ELF-1 (cell line): ENCODE data around the gene STEAP4.

Experiments used
- DNase-seq: peaks from one replicate; pipeline ENCODE4 v3.0.0-alpha.2; 2016; ENCODE audit warnings: low read depth, low spot score

The STEAP4 gene

DNA sequence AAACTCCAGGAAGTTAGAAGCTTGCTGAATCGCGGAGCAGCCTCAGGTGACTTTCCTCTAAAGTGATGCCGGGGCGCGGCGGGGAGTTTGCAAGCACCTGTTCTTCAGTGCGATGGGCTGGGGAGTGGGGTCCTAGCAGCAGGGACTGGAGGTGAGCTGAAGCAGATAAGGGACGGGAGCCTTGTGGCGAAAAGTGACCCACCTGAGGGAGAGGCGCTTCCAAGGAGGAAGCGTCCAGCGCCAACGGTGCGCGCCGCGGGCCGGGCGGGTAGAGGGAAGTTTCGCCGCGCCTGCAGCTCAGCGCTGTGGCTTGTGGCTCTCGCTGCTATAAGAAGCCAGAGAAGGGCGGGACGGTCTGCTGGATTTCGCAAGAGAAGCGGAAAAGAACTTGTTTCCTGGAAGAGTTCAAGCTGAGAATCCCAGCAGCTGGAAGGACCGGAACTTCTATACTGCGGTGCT lies at the start of gene STEAP4:
Gene STEAP4 (minus strand): TSS at position 305 of the 459 bp plus-strand sequence. CDS start 22,625 bp downstream, outside the sequence.
- DNase-seq: peak; percentile 71

DNA sequence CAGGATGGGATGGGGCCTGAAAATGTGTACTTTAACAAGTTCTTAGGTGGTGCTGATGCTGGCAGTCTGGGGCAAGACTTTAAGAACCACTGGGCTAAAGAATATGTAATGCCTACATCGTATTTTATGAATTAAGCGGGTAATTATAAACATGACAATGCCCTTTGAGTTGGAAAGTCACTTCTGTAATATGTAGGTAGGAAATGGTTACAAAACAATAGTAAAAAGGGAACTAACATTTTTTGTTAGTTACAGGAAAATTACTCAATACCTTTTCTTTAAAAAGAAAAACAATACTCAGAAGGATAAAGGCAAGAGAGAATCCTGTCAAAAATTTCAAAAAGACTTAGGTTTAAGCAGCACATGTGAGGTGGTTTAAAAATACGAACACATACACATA lies 48.3 kb upstream of the STEAP4 start:
- no peak for DNase-seq

DNA sequence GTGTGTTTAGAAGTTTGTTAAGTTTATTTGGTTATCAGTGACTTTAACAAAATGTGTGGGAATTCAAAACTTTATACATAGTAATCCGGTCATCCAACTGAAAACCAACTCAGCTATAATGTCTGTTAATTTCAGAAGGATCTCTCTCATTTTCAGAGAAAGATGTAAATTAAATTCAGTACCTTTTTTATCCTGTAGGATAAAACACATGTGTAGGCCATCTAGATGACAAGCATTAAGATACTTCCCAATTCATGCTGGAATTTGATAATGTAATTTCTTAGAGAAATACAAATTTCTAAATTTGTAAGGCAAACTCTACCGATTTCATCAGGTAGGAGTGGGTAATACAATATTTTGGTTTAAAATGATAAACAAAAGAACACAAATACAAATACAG lies 43.4 kb upstream of the STEAP4 start:
- DNase-seq: no peak

DNA sequence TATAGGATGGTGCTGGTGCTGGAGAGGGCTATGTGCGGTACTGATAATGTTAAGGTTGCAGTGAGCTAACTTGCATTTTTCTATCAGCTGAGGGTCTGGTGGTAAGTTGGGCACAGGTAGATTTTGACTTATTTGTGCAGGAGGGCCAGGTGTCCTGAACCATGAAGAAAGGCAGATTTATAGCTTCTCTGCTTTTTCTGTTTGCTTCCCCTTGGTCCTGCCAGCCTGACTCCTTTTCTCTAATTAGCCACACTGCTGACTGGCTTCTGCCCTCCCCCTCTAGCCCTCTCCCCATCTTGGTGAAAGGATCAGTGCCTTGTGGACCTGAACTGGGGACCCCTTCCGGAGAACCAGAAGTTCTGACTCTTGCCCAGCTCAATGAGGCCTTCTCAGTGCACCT lies 40.8 kb upstream of the STEAP4 start:
- no peak for DNase-seq

DNA sequence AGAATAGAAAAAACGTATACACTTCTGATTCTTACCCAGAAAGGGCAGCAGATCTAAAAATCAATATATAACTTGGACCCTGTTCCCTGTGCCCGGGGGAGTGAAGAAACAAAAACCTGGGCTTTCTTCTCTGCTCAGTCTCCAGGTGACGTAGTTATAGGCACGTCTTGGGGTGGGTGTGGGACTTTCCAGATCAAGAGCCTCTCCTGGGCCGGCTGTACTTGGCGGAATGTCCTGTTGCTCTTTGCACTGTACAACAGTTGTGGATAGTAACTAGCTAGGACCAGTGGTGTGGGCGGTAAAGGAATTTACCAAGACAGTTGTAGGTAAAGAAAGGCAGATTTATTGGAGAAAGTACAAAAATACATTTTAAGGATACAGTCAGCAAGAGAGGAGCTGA lies 40.4 kb upstream of the STEAP4 start:
- DNase-seq: no peak

DNA sequence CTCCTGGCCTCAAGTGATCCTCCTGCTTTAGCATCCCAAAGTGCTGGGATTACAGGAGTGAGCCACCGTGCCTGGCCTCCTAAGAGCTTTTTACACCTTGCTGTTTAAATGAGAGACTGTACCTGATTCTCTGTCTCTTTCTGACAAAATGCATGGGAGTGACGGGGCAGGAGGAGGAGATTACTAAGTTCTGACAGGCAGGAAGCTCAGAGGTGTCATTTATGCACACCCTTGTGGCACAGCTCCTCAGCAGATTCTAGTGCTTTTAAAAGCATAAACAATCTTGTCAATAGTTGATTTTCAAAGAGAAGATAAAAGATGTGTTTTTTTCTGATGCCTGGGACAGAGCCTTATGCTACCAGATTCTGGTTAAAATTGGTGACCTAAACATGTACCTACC lies 39.7 kb upstream of the STEAP4 start:
- no peak for DNase-seq

DNA sequence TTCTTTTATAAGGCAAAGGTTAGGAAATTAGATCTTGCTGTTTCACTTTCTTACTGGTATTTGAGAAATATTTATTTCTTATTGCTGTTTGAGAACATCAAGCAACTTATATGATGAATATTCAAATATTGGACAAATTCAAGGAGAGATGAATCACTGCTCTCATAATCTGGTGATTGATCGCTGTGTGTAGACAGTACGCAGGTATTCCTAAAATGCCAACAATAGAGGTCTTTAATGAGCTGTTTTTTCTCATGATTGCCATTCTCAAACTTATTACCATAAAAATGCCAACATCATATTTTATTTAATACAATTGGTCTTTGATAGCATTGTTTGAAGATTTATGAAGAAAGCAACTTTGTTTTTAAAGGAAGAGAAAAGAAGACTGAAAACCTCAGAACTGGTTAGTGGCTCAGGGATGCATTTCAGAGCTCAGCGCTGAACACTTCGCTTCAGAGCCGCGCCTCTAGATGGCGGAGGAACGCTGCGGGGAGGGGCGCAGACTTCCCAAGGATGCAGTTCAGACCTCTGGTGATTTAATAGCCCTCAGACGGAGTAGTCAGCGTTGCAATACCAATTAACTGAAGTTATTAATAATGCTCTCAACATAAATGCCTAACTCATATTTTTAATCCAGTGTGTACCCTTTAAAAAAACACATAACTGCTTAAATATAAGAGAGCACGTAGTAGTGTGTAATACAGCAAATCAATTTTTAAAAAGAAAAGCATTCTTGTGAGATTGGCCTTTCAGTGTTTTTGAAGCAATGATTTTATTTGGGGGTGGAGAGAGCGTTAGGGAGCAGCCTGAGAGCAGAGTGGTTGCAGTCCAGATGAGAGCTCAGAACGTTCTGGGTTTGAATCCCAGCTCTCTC lies 38.5 kb upstream of the STEAP4 start:
- DNase-seq: peak; percentile 45

DNA sequence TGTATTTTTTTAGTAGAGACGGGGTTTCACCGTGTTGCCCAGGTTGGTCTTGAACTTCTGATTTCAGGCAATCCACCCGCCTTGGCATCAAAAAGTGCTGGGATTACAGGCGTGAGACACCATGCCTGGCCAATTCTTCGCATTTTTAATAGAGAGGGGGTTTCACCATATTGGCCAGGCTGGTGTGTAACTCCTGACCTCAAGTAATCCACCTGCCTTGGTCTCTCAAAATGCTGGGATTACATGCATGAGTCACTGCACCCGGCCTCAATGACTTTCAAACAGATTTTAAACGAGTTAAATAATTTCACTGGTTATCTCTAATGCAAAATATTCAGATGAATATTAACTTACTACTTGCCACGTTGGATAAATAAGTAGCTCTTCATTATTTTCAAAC lies 37.6 kb upstream of the STEAP4 start:
- DNase-seq: no peak

DNA sequence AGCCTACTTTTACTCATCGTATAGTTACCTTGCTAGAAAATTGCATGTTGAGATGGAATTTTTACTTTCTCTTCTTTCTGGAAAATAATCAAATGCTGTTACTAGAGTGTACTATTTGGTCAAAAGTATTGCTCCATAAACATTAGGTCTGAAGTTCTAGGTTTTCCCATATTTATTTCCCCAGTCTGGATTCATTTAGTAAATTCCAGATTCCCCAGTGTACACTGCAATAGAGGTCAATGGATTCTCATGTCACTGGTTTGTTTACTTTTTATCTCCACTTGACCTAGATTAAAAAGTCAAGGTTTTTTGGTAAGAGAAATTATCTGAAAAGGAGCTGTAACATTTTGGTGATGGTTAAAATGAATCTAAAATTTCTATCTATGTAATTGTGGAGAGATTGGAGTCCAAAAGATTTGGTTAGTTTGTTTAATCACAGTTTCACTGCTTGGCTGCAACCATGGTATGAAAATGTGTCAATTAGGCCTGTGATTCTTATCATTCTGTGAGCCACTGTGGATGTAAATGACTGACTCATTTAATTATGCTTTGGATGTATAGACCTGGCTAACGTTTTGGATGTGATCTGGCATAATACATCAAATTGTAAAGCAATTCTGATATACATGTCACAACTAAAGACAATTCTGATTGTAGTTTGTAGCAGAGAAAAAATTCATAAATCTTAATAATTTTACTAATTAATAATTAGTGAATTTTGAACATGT lies 32.7 kb upstream of the STEAP4 start:
- no peak for DNase-seq

DNA sequence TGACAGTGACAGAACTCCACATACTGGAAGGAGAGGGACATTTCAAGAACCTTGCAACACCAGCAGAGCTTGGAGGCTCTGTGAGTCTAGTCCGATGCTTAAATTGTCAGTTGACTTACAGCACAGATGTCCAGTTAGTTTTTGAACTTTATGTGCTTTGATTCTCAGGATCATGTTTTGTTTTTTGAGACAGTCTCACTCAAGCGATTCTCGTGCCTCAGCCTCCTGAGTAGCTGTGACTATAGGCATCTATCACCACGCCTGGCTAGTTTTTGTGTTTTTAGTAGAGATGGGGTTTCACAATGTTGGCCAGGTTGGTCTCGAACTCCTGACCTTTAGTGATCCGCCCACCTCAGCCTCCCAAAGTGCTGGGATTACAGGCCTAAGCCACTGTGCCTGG lies 31.8 kb upstream of the STEAP4 start:
- no peak for DNase-seq

DNA sequence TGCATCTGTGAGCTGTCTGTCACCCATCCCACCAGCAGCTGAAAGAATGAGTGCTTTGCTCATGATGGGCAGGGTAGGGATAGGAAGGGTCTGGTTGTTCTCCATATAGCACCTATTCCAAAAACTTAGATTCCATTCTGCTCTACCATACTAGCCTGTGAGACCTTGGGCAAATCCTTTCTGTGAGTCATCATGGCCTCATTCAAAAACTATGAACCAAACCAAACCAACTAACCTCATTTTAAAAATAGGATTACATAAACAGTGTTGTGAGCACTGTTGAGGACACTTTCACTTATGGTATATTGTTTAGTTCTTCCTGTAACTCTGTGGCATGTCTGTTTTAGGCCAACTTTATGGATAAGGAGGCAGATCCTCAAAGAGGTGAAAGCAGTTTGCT lies 30.9 kb upstream of the STEAP4 start:
- DNase-seq: no peak

DNA sequence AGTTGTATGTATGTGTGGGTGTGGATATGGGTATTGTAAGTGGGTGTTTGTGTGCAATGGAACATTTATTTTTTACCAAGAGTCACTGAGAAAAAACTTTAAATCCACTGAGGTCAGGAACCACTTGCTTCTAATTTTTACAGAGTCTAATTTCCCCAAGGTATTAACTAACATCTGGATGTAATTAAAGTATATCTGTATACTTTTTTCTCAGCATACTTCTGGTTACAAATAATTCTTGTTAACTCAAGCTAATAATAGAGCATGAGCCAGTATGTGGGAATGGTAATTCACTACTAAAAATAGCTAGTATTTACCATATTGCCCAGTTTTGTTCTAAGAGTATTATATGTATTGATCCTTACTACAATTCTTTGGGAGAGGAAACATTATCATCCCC lies 24.6 kb upstream of the STEAP4 start:
- DNase-seq: no peak

DNA sequence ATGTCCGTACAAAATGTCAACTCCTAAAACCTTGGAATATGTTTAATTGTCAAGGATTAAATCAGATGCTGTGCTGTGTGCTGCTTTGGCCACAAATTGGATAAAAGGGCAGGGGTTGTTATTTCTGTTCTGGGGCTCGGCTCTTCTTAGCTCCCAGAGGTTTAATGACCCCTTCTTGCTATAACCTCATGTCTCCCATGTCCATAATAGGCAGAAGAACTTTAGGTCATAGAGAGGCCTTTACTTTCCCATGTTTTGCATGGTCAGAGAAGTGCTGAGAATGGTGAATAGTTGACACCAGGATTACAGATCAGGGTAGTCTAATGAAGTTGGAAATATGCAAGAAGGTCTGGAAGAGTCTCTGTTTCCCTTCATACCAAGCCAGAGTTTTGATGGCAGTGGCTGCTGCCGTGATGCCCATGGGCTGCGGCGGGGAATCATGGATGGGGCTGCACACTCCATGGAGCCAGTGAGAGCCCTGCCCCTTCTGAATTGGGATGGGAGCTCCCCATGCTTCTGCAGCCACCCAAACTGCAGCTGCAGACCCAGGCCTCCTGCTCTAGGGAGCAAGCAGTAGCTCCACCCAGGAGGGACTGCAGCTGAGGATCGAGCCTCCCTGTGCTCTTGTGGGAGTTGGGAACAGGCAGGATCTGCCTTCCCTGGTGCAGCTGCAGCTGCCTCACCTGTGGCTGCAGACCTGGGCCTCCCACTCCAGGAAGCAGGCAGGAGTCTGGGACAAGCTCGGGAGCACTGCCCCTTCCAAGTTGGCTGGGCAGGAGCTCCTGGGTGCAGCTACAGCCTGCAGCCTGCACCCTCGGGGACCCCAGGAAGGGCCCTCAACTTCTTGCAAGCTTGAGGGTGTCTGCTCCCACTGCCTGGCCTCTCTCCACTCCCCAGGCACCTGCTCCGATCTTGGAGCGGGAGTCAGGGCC lies 23.1 kb upstream of the STEAP4 start:
- DNase-seq: no peak

DNA sequence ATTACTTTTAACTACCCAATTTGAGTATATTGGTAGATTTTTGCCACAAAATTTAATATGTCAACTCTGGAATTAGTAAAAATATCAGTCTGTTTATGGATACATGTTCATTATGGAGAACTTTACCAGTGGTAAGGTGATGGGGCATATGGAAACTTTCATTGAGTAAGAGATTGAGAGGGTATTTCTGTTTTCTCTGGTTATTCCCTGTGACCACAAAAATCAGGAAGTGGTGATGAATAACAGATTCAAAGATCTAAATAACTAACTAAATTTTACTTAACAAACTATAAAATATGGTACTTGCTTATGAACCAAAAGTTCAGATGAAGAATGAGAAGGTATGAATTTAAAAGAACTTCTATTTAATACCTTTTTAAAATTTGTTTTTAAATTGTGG lies 22.1 kb upstream of the STEAP4 start:
- DNase-seq: no peak

DNA sequence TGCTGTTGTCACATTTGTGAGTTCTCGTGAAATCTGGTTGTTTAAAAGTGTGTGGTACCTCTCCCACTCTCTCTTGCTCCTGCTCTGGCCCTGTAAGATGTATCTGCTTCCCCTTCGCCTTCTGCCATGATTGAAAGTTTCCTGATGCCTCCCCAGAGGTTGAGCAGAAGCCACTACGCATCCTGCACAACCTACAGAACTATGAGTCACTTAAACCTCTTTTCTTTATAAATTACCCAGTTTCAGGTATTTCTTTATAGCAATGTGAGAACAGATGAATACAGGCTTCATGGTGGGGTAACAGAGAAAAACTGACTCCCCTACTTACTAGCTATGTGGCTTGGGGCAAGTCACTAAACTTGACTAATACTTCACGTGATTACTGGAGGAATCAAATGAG lies 18.0 kb upstream of the STEAP4 start:
- DNase-seq: no peak

DNA sequence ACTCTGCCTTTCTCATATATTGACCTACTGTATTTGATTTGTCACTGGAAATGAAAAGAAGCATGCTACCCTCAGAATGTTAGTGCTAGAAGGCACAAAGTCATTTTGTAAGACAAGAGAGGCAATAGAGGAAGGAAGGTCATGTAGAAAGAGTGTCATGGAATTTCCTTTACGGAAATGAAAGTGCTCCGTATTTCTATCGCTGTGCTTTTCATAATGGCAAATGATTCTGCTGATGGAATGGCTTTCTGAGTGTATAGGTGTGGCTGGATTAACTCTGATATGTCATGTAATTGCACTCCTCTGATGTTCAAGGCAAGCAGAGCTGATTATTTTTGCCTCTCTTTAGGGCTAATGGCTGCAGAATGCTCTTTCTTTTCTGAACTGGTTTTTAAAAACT lies 15.5 kb upstream of the STEAP4 start:
- DNase-seq: no peak

DNA sequence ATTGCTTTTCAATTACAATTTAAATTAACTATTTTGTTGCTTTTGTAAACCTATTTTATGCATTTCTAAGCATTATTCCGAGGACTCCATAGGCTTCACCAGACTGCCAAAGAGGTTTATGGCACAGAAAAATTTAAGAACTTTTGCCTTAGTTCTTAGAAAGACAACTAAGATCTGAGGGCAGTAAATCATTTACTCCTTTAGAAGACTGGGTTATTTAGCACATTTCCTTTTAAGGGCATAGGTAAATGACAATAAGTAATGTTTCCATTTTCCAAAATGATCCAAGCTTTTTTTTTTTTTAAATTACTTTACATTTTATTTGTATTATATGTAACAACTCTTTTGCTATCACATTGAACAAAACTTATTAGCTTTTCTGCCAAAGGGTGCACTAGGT lies 15.0 kb upstream of the STEAP4 start:
- no peak for DNase-seq

DNA sequence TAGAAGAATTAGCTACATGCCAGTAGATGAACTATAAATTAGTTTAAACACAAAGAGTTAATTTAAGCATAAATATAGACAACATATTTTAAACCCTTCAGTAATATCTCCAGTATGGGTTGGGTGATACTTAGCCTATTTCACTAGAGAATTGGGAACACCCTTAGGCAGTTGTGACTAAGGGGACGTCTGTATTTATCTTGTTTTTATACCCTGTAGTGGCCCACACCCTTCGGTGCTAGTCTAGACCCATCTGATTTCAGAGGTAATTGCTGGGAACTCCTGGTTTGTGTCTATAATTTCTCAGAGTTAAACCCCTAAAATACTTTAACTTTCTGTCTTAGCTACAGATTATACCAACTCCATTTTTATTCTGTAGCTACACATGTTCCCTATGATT lies 11.5 kb upstream of the STEAP4 start:
- no peak for DNase-seq

DNA sequence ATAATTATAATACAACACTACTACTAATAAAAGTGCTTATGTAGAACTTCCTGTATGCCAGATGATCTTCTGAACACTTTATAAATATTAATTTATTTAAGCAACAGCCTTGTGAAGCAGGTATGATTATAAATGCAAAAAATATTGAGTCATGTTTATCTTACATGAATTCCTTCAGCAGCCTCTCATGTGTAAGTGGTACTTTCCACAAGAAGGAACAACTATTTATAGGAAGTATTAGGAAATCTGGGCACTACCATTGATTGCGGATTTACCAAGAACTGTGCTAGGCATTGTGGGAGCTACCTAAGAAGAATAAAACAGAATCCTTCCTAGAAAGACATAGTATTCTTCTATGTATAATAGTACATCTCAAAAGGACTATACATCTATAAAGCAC lies 10.7 kb upstream of the STEAP4 start:
- DNase-seq: no peak

DNA sequence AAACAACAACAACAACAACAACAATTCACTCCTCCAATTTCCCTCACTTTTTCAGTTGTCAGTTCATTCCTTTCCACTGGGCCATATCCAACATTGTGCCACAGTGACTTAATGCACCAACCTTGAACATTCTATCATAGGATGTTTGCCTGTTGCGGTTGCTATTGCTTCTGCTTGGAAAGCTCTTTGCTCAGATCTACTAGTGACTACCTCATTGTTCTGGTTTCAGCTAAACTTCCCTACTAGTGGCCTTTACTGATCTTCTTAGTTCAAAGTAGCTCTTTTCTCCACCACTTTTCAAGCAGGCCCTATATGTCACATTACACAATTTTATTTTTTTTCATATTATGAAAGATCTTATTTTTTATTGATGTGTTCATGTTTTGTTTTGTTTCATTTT lies 9.8 kb upstream of the STEAP4 start:
- DNase-seq: no peak

DNA sequence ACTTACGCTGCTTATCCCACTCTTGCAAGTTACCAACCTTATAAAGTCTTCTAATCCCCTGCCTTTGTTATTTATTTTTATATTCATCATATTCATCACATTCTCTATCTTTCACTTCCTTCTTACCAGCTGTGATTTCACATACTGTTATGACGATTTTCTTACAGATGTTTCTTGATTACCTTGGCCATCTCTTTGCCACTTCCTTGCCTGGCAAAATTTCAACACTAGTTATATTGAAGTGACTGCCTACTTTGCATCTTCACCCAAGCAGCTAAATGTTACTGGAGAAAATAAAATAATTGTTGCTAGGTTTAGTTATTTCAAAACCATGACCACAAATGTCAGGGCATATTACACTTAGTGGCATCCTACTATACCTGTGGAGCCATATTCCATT lies 8.8 kb upstream of the STEAP4 start:
- no peak for DNase-seq

DNA sequence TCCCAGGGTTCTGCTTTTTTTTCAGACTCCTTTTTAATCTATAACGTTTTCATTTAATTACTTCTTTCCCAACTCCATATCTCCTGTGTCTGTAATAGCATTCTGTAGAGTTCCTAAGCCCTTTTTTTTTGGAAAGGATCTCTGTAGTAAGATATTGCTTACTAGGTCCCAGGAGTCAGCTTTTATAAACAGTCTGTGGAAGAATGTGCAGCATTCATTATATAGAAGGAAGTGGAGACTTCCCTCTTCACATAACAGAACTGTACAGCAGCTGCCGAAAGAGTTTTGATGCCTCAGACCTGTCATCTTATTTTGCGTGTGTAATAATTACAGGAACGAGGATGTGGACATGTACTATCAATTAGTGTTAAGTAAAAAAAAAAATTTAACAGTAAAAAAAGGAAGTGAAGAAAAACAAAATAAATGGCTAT lies 7.4 kb upstream of the STEAP4 start:
- DNase-seq: no peak
